GM19193 (cell line): ENCODE measurements around the gene CEP20.

Experiments used
- POLR2A ChIP-seq: IDR thresholded peaks from 4 replicates; pipeline ENCODE4 v1.6.1; 2011; ENCODE audit not compliant: insufficient read depth, insufficient read length; ENCODE audit errors: extremely low read depth

CEP20 gene

GRCh38 chr16:15903960-15904359, 15.6 kb upstream of the CEP20 start:
- no peak for TF ChIP-seq POLR2A

- no peak for TF ChIP-seq POLR2A
These were observed 12.6 kb upstream of the CEP20 start for GRCh38 chr16:15900901-15901500.

GRCh38 chr16:15900357-15900756, 12.0 kb upstream of the CEP20 start:
- TF ChIP-seq POLR2A: no peak

GRCh38 chr16:15899538-15900100, 11.2 kb upstream of the CEP20 start:
- TF ChIP-seq POLR2A: no peak

GRCh38 chr16:15898654-15899053, 10.3 kb upstream of the CEP20 start:
- TF ChIP-seq POLR2A: no peak

- TF ChIP-seq POLR2A: no peak
These were observed 9.4 kb upstream of the CEP20 start for GRCh38 chr16:15897834-15898254.

- no peak for TF ChIP-seq POLR2A
These were observed 8.8 kb upstream of the CEP20 start for GRCh38 chr16:15897121-15897780.

- TF ChIP-seq POLR2A: no peak
These were observed 6.4 kb upstream of the CEP20 start for GRCh38 chr16:15894571-15895374.

GRCh38 chr16:15891508-15891907, 3.1 kb upstream of the CEP20 start:
- TF ChIP-seq POLR2A: no peak

- TF ChIP-seq POLR2A: no peak
These were observed 1.1 kb downstream of the CEP20 start for GRCh38 chr16:15887283-15887682.

GRCh38 chr16:15886078-15886477, 2.3 kb downstream of the CEP20 start:
- no peak for TF ChIP-seq POLR2A

GRCh38 chr16:15885560-15886001, 2.8 kb downstream of the CEP20 start:
- TF ChIP-seq POLR2A: no peak

- no peak for TF ChIP-seq POLR2A
These were observed 5.8 kb downstream of the CEP20 start for GRCh38 chr16:15882563-15882962.

GRCh38 chr16:15881794-15882379, 6.5 kb downstream of the CEP20 start:
- no peak for TF ChIP-seq POLR2A

GRCh38 chr16:15880434-15881308, 7.7 kb downstream of the CEP20 start:
- no peak for TF ChIP-seq POLR2A

- no peak for TF ChIP-seq POLR2A
These were observed 9.1 kb downstream of the CEP20 start for GRCh38 chr16:15879255-15879811.
